Thyroid gland (tissue), 4 donors: Measurements from ENCODE around the gene CLIP1. TPM values are rescaled to one million over a fixed set of nuclear protein-coding genes. Genes with fewer than 3 reads are reported as not detected.
A peak's percentile ranks its signal among the peaks of the same experiment; 100 is the strongest.

Source experiments
- DNase-seq, 2 donors: peaks; one replicate each; pipeline ENCODE4 v3.0.0-alpha.2; 2019
- H3K27ac ChIP-seq, 3 donors: fragments of 200-600 bp; sonication (generic); 1 replicate in 2 of 3; 2 replicates in 1 of 3; pipeline ENCODE4 v1.5.1; 2016 to 2019; ENCODE audit warnings: mild to moderate bottlenecking in 1 of 3, moderate library complexity in 1 of 3
- H3K27me3 ChIP-seq: fragments of 200-600 bp; sonication (generic); one replicate; pipeline ENCODE4 v1.5.1; 2019
- H3K36me3 ChIP-seq, 2 donors: fragments of 200-600 bp; sonication (generic); one replicate each; pipeline ENCODE4 v1.5.1; 2016 to 2019
- H3K4me1 ChIP-seq, 2 donors: fragments of 200-600 bp; sonication (generic); one replicate each; pipeline ENCODE4 v1.5.1; 2017 to 2019
- H3K4me3 ChIP-seq, 3 donors: fragments of 200-600 bp; sonication (generic); replicated peaks in 1 of 3; 1 replicate in 2 of 3; 2 replicates in 1 of 3; pipeline ENCODE4 v1.5.1; 2016; ENCODE audit warnings: mild to moderate bottlenecking in 1 of 3
- H3K9me3 ChIP-seq: fragments of 200-600 bp; sonication (generic); one replicate; pipeline ENCODE4 v1.5.1; 2017
- CTCF ChIP-seq, 6 experiments: fragments of 200-600 bp in 3 of 6; fragments of 450-650 bp in 3 of 6; sonication (generic) in 3 of 6; IDR thresholded peaks; one replicate each; pipeline ENCODE4 v1.5.1; 2016 to 2019; ENCODE audit warnings: antibody characterized with exemption in 6 of 6, mild to moderate bottlenecking in 2 of 6, inconsistent platforms in 1 of 6, moderate library complexity in 1 of 6
- POLR2A ChIP-seq, 2 donors: fragments of 450-650 bp; IDR thresholded peaks; one replicate each; pipeline ENCODE4 v1.6.1; 2017; ENCODE audit warnings: antibody characterized with exemption in 2 of 2, mild to moderate bottlenecking in 2 of 2, moderate library complexity in 1 of 2
- WGBS, 2 donors: methylation state at CpG; one replicate each; pipeline ENCODE4 v1.1.5; 2017; 5-methylcytosine and 5-hydroxymethylcytosine counted together
- intact Hi-C: fragments of 100-400 bp; cut with DNase I; formaldehyde crosslinking; loops from one replicate; pipeline ENCODE4 v1.15.1; 2023
- total RNA-seq, 4 donors: library from RNA; depleted of rRNA; stranded (reverse); fragments of >200 nt; gene quantifications; one replicate each; pipeline ENCODE4 v1.2.3, GENCODE V29; 2016

Gene CLIP1
- total RNA-seq, 4 donors from 2014 or later = 118 to 189 (median 143) TPM

- 97 to 98% methylated on average over 4 of the region's 4 CpGs for WGBS, 2 donors
- H3K4me3 ChIP-seq = no peak overlapping the region
- no peak for TF ChIP-seq POLR2A (IDR thresholded peaks at IDR 0.05)
- no peak for TF ChIP-seq CTCF (IDR thresholded peaks at IDR 0.05)
- intact Hi-C loops = no loop called here
- peak overlapping the region in 1 of 3 donors; percentile 48 for H3K27ac ChIP-seq
- H3K4me1 ChIP-seq = peaks cover 26 to 39% of the 10 kb centered on the region in 2 donors
- peaks cover 2 to 12% of the 10 kb centered on the region in 2 donors for H3K36me3 ChIP-seq
- no peak for DNase-seq
- no peaks in the 10 kb centered on the region for H3K27me3 ChIP-seq
- no peaks in the 10 kb centered on the region for H3K9me3 ChIP-seq
Measured at GRCh38 chr12:122349078-122349477, 73.4 kb downstream of the CLIP1 start.

GRCh38 chr12:122348505-122348904 lies 74.0 kb downstream of the CLIP1 start:
- intact Hi-C loops = no loop called here
- no peaks in the 10 kb centered on the region for H3K9me3 ChIP-seq
- peaks cover 21 to 34% of the 10 kb centered on the region in 2 donors for H3K4me1 ChIP-seq
- DNase-seq = no peak
- WGBS, 2 donors = 91 to 93% methylated on average over 4 of the region's 4 CpGs
- no peak for TF ChIP-seq POLR2A (IDR thresholded peaks at IDR 0.05)
- TF ChIP-seq CTCF (IDR thresholded peaks at IDR 0.05) = no peak
- H3K27me3 ChIP-seq = no peaks in the 10 kb centered on the region
- H3K4me3 ChIP-seq = no peak overlapping the region
- no peak overlapping the region for H3K27ac ChIP-seq
- peaks cover 0 to 7% of the 10 kb centered on the region in 2 donors for H3K36me3 ChIP-seq

- 96 to 97% methylated on average over 5 of the region's 5 CpGs for WGBS, 2 donors
- no peak for DNase-seq
- TF ChIP-seq CTCF (IDR thresholded peaks at IDR 0.05) = no peak
- TF ChIP-seq POLR2A (IDR thresholded peaks at IDR 0.05) = no peak
- intact Hi-C loops = no loop called here
- Histone ChIP-seq H3K36me3 (peaks cover 7 to 10% of the 10 kb centered on the region in 2 donors), H3K9me3 (no peaks in the 10 kb centered on the region), H3K27me3 (no peaks in the 10 kb centered on the region), H3K4me3 (no peak overlapping the region), H3K4me1 (peaks cover 12% of the 10 kb centered on the region in 2 donors), H3K27ac (no peak overlapping the region)
Measured at GRCh38 chr12:122346054-122346453, 76.4 kb downstream of the CLIP1 start.

GRCh38 chr12:122345042-122345441 lies 77.4 kb downstream of the CLIP1 start:
- intact Hi-C loops = no loop called here
- no peak for DNase-seq
- Histone ChIP-seq H3K36me3 (peaks cover 13 to 19% of the 10 kb centered on the region in 2 donors), H3K4me1 (peaks cover 2 to 3% of the 10 kb centered on the region in 2 donors), H3K4me3 (no peak overlapping the region), H3K9me3 (no peaks in the 10 kb centered on the region), H3K27ac (no peak overlapping the region), H3K27me3 (no peaks in the 10 kb centered on the region)
- no peak for TF ChIP-seq POLR2A (IDR thresholded peaks at IDR 0.05)
- no peak for TF ChIP-seq CTCF (IDR thresholded peaks at IDR 0.05)
- 94 to 97% methylated on average over 2 of the region's 2 CpGs for WGBS, 2 donors

GRCh38 chr12:122336015-122336946 lies 86.2 kb downstream of the CLIP1 start:
- DNase-seq = peak; percentile 30 to 47
- H3K36me3 ChIP-seq = peaks cover 41 to 47% of the 10 kb centered on the region in 2 donors
- no peak overlapping the region for H3K4me3 ChIP-seq
- no peaks in the 10 kb centered on the region for H3K9me3 ChIP-seq
- 76 to 80% methylated on average over 8 of the region's 8 CpGs for WGBS, 2 donors
- TF ChIP-seq CTCF (IDR thresholded peaks at IDR 0.05) (peak; percentile 24 to 61 (median 58)), POLR2A (IDR thresholded peaks at IDR 0.05) (no peak)
- no peaks in the 10 kb centered on the region for H3K4me1 ChIP-seq
- H3K27me3 ChIP-seq = no peaks in the 10 kb centered on the region
- intact Hi-C loops = no loop called here
- peak overlapping the region; percentile 2 to 39 (median 38) for H3K27ac ChIP-seq
